GM19372 (cell line): Measurements from ENCODE around the gene FOCAD.

Experiments used
- ATAC-seq: cut with Tn5 transposase; IDR thresholded peaks from one replicate; pipeline ENCODE4 v1.9.1; 2021; ENCODE audit warnings: mild to moderate bottlenecking, low read depth, moderate library complexity; ENCODE audit not compliant: unreplicated experiment

Gene FOCAD

GRCh38 chr9:20997503-20998076 is 313.5 kb downstream of the FOCAD start:
- peak; percentile 80 for ATAC-seq

GRCh38 chr9:21001581-21001980 is 317.5 kb downstream of the FOCAD start:
- ATAC-seq: no peak

GRCh38 chr9:21002040-21002439 is 318.0 kb downstream of the FOCAD start:
- no peak for ATAC-seq

- ATAC-seq: no peak
These were observed 331.2 kb downstream of the FOCAD start for GRCh38 chr9:21015129-21015815.

- ATAC-seq: peak; percentile 57
These were observed 331.9 kb downstream of the FOCAD start for GRCh38 chr9:21015995-21016394.

GRCh38 chr9:21016701-21017491 is 332.8 kb downstream of the FOCAD start:
- no peak for ATAC-seq

GRCh38 chr9:21018177-21018576 is 334.1 kb downstream of the FOCAD start:
- ATAC-seq: no peak

GRCh38 chr9:21023861-21024260 is 339.8 kb downstream of the FOCAD start:
- no peak for ATAC-seq

GRCh38 chr9:21027295-21027694 is 343.2 kb downstream of the FOCAD start:
- no peak for ATAC-seq

- no peak for ATAC-seq
These were observed 344.4 kb downstream of the FOCAD start for GRCh38 chr9:21028466-21028865.

GRCh38 chr9:21029661-21030060 is 345.6 kb downstream of the FOCAD start:
- ATAC-seq: no peak

GRCh38 chr9:21030389-21031035 is 346.5 kb downstream of the FOCAD start:
- peak; percentile 52 for ATAC-seq

- peak; percentile 76 for ATAC-seq
These were observed 347.2 kb downstream of the FOCAD start, which contains the start of gene HACD4 for GRCh38 chr9:21031091-21031807. Gene HACD4, minus strand, starts transcription at chr9:21031640. Its CDS starts 50 bp downstream, at chr9:21031590.

GRCh38 chr9:21031808-21032183 is 347.7 kb downstream of the FOCAD start:
- no peak for ATAC-seq

GRCh38 chr9:21037278-21037677 is 353.2 kb downstream of the FOCAD start:
- no peak for ATAC-seq

GRCh38 chr9:21039302-21039701 is 355.2 kb downstream of the FOCAD start:
- no peak for ATAC-seq

- ATAC-seq: no peak
These were observed 358.4 kb downstream of the FOCAD start for GRCh38 chr9:21042466-21042865.

GRCh38 chr9:21043841-21044240 is 359.8 kb downstream of the FOCAD start:
- no peak for ATAC-seq
